HG03045 (cell line): ENCODE data around the gene CASP9.
"Not testable (repeated sequence)": the region's sequence is repeated elsewhere in the genome, so short reads cannot be mapped to it uniquely, and the experiment has no call there.

Experiments
- ATAC-seq: cut with Tn5 transposase; IDR thresholded peaks from one replicate; pipeline ENCODE4 v1.9.1; 2021; ENCODE audit warnings: mild to moderate bottlenecking, moderate library complexity; ENCODE audit not compliant: unreplicated experiment

Gene CASP9

GRCh38 chr1:15471067-15471466 lies 52.9 kb downstream of the CASP9 start:
- ATAC-seq: not testable (repeated sequence)

- not testable (repeated sequence) for ATAC-seq
These were observed 54.1 kb downstream of the CASP9 start for GRCh38 chr1:15469821-15470448.

- ATAC-seq: no peak
These were observed 54.7 kb downstream of the CASP9 start for GRCh38 chr1:15469361-15469760.

- no peak for ATAC-seq
These were observed 55.9 kb downstream of the CASP9 start for GRCh38 chr1:15468145-15468544.

GRCh38 chr1:15466955-15467625 lies 56.9 kb downstream of the CASP9 start:
- not testable (repeated sequence) for ATAC-seq

- no peak for ATAC-seq
These were observed 58.3 kb downstream of the CASP9 start for GRCh38 chr1:15465674-15466073.

- not testable (repeated sequence) for ATAC-seq
These were observed 60.1 kb downstream of the CASP9 start for GRCh38 chr1:15463926-15464322.

GRCh38 chr1:15463064-15463800 lies 60.8 kb downstream of the CASP9 start:
- ATAC-seq: not testable (repeated sequence)

GRCh38 chr1:15460708-15461095 lies 63.3 kb downstream of the CASP9 start:
- ATAC-seq: no peak

GRCh38 chr1:15459771-15460707 lies 64.0 kb downstream of the CASP9 start:
- no peak for ATAC-seq

- not testable (repeated sequence) for ATAC-seq
These were observed 65.6 kb downstream of the CASP9 start for GRCh38 chr1:15458388-15458787.

- ATAC-seq: no peak
These were observed 66.4 kb downstream of the CASP9 start for GRCh38 chr1:15457585-15457984.

- no peak for ATAC-seq
These were observed 67.6 kb downstream of the CASP9 start, which contains the start of gene CELA2A for GRCh38 chr1:15456313-15456954. Gene CELA2A (plus strand): TSS chr1:15456732. CDS start chr1:15456754, 22 bp downstream.

- no peak for ATAC-seq
These were observed 68.5 kb downstream of the CASP9 start for GRCh38 chr1:15455522-15455921.

GRCh38 chr1:15454256-15454655 lies 69.8 kb downstream of the CASP9 start:
- ATAC-seq: no peak

GRCh38 chr1:15453734-15454133 lies 70.3 kb downstream of the CASP9 start:
- ATAC-seq: no peak

- ATAC-seq: no peak
These were observed 71.0 kb downstream of the CASP9 start for GRCh38 chr1:15452866-15453571.

GRCh38 chr1:15452216-15452615 lies 71.8 kb downstream of the CASP9 start:
- no peak for ATAC-seq

- ATAC-seq: no peak
These were observed 72.8 kb downstream of the CASP9 start for GRCh38 chr1:15451014-15451722.
